Liver (tissue), 9 donors: ENCODE measurements around the gene CCSAP. TPM values are rescaled to one million over a fixed set of nuclear protein-coding genes. Genes with fewer than 3 reads are reported as not detected.

Experiments used
- DNase-seq: peaks from one replicate; pipeline ENCODE4 v3.0.0-alpha.2; 2017; ENCODE audit warnings: low spot score
- H3K27ac ChIP-seq, 2 donors: one replicate each; pipeline ENCODE4 v1.7.0; 2013; ENCODE audit warnings: inconsistent platforms in 2 of 2, low read length in 2 of 2, control low read depth in 1 of 2, low read depth in 1 of 2, mild to moderate bottlenecking in 1 of 2
- H3K27me3 ChIP-seq, 4 donors: one replicate each; pipeline versions ENCODE4 v1.6.1 to v1.7.0; 2013; ENCODE audit warnings: low read length in 3 of 4, inconsistent platforms in 1 of 4, mild to moderate bottlenecking in 1 of 4, moderate library complexity in 1 of 4; ENCODE audit not compliant: control insufficient read depth in 4 of 4, insufficient read depth in 4 of 4
- H3K36me3 ChIP-seq, 4 donors: one replicate each; pipeline versions ENCODE4 v1.6.1 to v1.7.0; 2013; ENCODE audit warnings: low read length in 3 of 4, mild to moderate bottlenecking in 3 of 4, low read depth in 1 of 4, moderate library complexity in 1 of 4; ENCODE audit not compliant: control insufficient read depth in 4 of 4, insufficient read depth in 3 of 4
- H3K4me1 ChIP-seq, 4 donors: one replicate each; pipeline versions ENCODE4 v1.6.1 to v1.7.0; 2013; ENCODE audit warnings: low read length in 3 of 4, mild to moderate bottlenecking in 3 of 4, moderate library complexity in 1 of 4; ENCODE audit not compliant: control insufficient read depth in 4 of 4, insufficient read depth in 4 of 4
- H3K4me3 ChIP-seq, 3 donors: one replicate each; pipeline versions ENCODE4 v1.6.1 to v1.7.0; 2013; ENCODE audit warnings: low read length in 3 of 3, control low read depth in 1 of 3, low read depth in 1 of 3, mild to moderate bottlenecking in 1 of 3
- H3K9ac ChIP-seq, 2 donors: one replicate each; pipeline ENCODE4 v1.7.0; 2013; ENCODE audit warnings: low read length in 2 of 2, mild to moderate bottlenecking in 2 of 2, moderate library complexity in 2 of 2, control low read depth in 1 of 2, low read depth in 1 of 2
- H3K9me3 ChIP-seq, 4 donors: one replicate each; pipeline versions ENCODE4 v1.6.1 to v1.7.0; 2013; ENCODE audit warnings: low read length in 3 of 4; ENCODE audit not compliant: control insufficient read depth in 4 of 4
- EGR1 ChIP-seq, 2 donors: IDR thresholded peaks; 2 replicates each; pipeline ENCODE4 v1.6.1; 2016 to 2018; ENCODE audit warnings: antibody characterized with exemption in 2 of 2, low read depth in 2 of 2
- FOXA1 ChIP-seq: IDR thresholded peaks from 2 replicates; pipeline ENCODE4 v1.6.1; 2016; ENCODE audit warnings: antibody characterized with exemption
- FOXA2 ChIP-seq: IDR thresholded peaks from 2 replicates; pipeline ENCODE4 v1.6.1; 2016; ENCODE audit warnings: antibody characterized with exemption
- GABPA ChIP-seq, 2 donors: IDR thresholded peaks in 1 of 2; conservative IDR thresholded peaks in 1 of 2; 2 replicates each; pipeline ENCODE4 v1.6.1; 2016; ENCODE audit warnings: antibody characterized with exemption in 2 of 2, mild to moderate bottlenecking in 1 of 2, moderate library complexity in 1 of 2
- HNF4A ChIP-seq, 2 donors: conservative IDR thresholded peaks; 2 replicates each; pipeline ENCODE4 v1.6.1; 2016; ENCODE audit warnings: antibody characterized with exemption in 2 of 2, mild to moderate bottlenecking in 2 of 2
- HNF4G ChIP-seq: IDR thresholded peaks from 2 replicates; pipeline ENCODE4 v1.6.1; 2016; ENCODE audit warnings: antibody characterized with exemption
- JUND ChIP-seq, 2 donors: IDR thresholded peaks; 2 replicates each; pipeline ENCODE4 v1.6.1; 2016; ENCODE audit warnings: antibody characterized with exemption in 2 of 2
- NR2F2 ChIP-seq: IDR thresholded peaks from 2 replicates; pipeline ENCODE4 v1.6.1; 2016; ENCODE audit warnings: antibody characterized with exemption
- RAD21 ChIP-seq, 2 donors: IDR thresholded peaks; 2 replicates each; pipeline ENCODE4 v1.6.1; 2016; ENCODE audit warnings: antibody characterized with exemption in 2 of 2, mild to moderate bottlenecking in 2 of 2
- RXRA ChIP-seq, 2 donors: IDR thresholded peaks; 2 replicates each; pipeline ENCODE4 v1.6.1; 2017 to 2018; ENCODE audit warnings: antibody characterized with exemption in 2 of 2, mild to moderate bottlenecking in 1 of 2
- TAF1 ChIP-seq: conservative IDR thresholded peaks from 2 replicates; pipeline ENCODE4 v1.6.1; 2016; ENCODE audit warnings: antibody characterized with exemption, mild to moderate bottlenecking
- YY1 ChIP-seq: IDR thresholded peaks from 2 replicates; pipeline ENCODE4 v1.6.1; 2016; ENCODE audit warnings: antibody characterized with exemption, mild to moderate bottlenecking
- WGBS: extraction: QIAGEN DNeasy Blood & Tissue Kit; methylation state at CpG from one replicate; pipeline ENCODE4 v1.1.7; 2013; 5-methylcytosine and 5-hydroxymethylcytosine counted together
- polyA plus RNA-seq, 2 donors: library from polyadenylated mRNA; stranded (reverse) in 1 of 2; unstranded in 1 of 2; fragments of 200-250 nt in 1 of 2; fragments of >200 nt in 1 of 2; fragmentation: Nextera tagmentation in 1 of 2; extraction: Ambion mirVana in 1 of 2; gene quantifications; one replicate each; pipeline versions ENCODE4 v1.2.1 to v1.2.3, GENCODE V29; 2013 to 2015
- total RNA-seq, 2 donors: library from RNA; depleted of rRNA; stranded (reverse); fragments of >200 nt; gene quantifications; one replicate each; pipeline ENCODE4 v1.2.3, GENCODE V29; 2014
- TF ChIP-seq, protein P1 (sequence below): IDR thresholded peaks from 2 replicates; pipeline ENCODE4 v1.6.1; 2016; ENCODE audit warnings: antibody characterized with exemption
- TF ChIP-seq, protein P2 (sequence below): IDR thresholded peaks from 2 replicates; pipeline ENCODE4 v1.6.1; 2016; ENCODE audit warnings: antibody characterized with exemption
- TF ChIP-seq, protein P3 (sequence below): IDR thresholded peaks from 2 replicates; pipeline ENCODE4 v1.6.1; 2016; ENCODE audit warnings: antibody characterized with exemption
- TF ChIP-seq, protein P4 (sequence below): fragments of 150-350 bp; IDR thresholded peaks from 2 replicates; pipeline ENCODE4 v1.5.1; 2017; ENCODE audit warnings: improper control_type of control experiment, low read depth, low read length; ENCODE audit not compliant: missing input control
- TF ChIP-seq, protein P5 (sequence below): IDR thresholded peaks from 2 replicates; pipeline ENCODE4 v1.6.1; 2016; ENCODE audit warnings: antibody characterized with exemption, mild to moderate bottlenecking
- donor health status: healthy.
- donor health status: healthy.
- donor health status: healthy.
- donor health status: healthy.
- donor health status: healthy.

The CCSAP gene
- total and polyA plus RNA-seq, 4 donors = 0.77 to 4.6 (median 1.7) TPM

DNA sequence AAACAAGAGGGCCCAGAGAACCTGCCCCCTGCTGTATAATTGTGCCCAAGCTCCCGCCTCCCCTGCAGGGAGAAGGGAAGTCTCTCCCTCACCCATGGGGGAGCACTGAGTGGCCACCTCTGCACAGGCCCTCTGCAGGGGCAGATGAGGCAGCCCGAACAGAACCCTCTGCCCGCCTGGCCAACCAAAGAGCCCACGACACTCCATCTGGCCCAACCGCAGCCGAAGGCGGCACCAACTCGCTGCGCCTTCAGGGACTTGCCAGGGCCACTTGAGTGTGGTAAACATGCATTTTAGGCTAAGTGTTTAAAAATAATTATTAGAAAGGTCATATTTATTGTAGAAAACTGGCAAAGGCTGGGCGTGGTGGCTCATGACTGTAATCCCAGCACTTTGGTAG lies 34.6 kb upstream of the CCSAP start:
- no peak overlapping the region for H3K27ac ChIP-seq
- H3K4me3 ChIP-seq = no peak overlapping the region
- no peak for DNase-seq
- no peak overlapping the region for H3K9ac ChIP-seq
- H3K9me3 ChIP-seq = no peaks in the 10 kb centered on the region
- no peaks in the 10 kb centered on the region for H3K36me3 ChIP-seq
- H3K27me3 ChIP-seq = no peaks in the 10 kb centered on the region
- no peaks in the 10 kb centered on the region for H3K4me1 ChIP-seq
- WGBS = 97% methylated on average over 10 of the region's 10 CpGs
- no peak for TF ChIP-seq RAD21 (IDR thresholded peaks at IDR 0.05)
- no peak for TF ChIP-seq RXRA (IDR thresholded peaks at IDR 0.05)
- TF ChIP-seq HNF4G = no peak
- TF ChIP-seq FOXA1 = no peak

DNA sequence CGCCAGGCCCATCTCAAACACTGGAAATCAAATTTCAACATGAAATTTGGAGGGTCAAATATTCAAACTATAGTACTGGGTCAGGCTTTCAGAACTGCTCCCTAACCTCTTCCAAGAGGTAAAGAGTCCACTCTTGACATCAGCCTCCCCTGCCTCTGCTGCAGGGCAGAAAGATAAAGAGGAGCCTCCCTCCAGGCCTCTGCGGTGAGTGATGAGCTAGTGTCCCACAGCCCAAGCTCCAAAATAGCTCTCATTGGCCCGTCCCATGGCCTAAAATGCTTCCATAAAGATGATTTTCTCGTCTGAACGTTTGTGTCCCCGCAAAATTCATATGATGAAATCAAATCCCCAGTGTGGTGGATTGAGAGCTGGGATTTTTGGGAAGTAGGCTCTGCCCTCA lies 33.7 kb upstream of the CCSAP start:
- no peak overlapping the region for H3K27ac ChIP-seq

More for the DNA sequence above, 33.7 kb upstream of the CCSAP start:
- no peak for DNase-seq
- TF ChIP-seq EGR1 (IDR thresholded peaks at IDR 0.05; ENCODE audit: low read depth in 2 of 2) (no peak), HNF4A (conservative IDR thresholded peaks at IDR 0.05) (no peak), FOXA2 (no peak), RAD21 (IDR thresholded peaks at IDR 0.05) (no peak), RXRA (IDR thresholded peaks at IDR 0.05) (no peak), YY1 (no peak), NR2F2 (no peak), TAF1 (no peak), FOXA1 (no peak), GABPA (IDR thresholded peaks at IDR 0.05 in 1 of 2, conservative IDR thresholded peaks at IDR 0.05 in 1 of 2) (no peak), JUND (IDR thresholded peaks at IDR 0.05) (no peak)
- TF ChIP-seq, protein P1, sequence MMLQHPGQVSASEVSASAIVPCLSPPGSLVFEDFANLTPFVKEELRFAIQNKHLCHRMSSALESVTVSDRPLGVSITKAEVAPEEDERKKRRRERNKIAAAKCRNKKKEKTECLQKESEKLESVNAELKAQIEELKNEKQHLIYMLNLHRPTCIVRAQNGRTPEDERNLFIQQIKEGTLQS = no peak
- TF ChIP-seq, protein P2, sequence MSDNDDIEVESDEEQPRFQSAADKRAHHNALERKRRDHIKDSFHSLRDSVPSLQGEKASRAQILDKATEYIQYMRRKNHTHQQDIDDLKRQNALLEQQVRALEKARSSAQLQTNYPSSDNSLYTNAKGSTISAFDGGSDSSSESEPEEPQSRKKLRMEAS = no peak
- TF ChIP-seq, protein P3, sequence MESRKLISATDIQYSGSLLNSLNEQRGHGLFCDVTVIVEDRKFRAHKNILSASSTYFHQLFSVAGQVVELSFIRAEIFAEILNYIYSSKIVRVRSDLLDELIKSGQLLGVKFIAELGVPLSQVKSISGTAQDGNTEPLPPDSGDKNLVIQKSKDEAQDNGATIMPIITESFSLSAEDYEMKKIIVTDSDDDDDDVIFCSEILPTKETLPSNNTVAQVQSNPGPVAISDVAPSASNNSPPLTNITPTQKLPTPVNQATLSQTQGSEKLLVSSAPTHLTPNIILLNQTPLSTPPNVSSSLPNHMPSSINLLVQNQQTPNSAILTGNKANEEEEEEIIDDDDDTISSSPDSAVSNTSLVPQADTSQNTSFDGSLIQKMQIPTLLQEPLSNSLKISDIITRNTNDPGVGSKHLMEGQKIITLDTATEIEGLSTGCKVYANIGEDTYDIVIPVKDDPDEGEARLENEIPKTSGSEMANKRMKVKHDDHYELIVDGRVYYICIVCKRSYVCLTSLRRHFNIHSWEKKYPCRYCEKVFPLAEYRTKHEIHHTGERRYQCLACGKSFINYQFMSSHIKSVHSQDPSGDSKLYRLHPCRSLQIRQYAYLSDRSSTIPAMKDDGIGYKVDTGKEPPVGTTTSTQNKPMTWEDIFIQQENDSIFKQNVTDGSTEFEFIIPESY = no peak
- TF ChIP-seq, protein P4, sequence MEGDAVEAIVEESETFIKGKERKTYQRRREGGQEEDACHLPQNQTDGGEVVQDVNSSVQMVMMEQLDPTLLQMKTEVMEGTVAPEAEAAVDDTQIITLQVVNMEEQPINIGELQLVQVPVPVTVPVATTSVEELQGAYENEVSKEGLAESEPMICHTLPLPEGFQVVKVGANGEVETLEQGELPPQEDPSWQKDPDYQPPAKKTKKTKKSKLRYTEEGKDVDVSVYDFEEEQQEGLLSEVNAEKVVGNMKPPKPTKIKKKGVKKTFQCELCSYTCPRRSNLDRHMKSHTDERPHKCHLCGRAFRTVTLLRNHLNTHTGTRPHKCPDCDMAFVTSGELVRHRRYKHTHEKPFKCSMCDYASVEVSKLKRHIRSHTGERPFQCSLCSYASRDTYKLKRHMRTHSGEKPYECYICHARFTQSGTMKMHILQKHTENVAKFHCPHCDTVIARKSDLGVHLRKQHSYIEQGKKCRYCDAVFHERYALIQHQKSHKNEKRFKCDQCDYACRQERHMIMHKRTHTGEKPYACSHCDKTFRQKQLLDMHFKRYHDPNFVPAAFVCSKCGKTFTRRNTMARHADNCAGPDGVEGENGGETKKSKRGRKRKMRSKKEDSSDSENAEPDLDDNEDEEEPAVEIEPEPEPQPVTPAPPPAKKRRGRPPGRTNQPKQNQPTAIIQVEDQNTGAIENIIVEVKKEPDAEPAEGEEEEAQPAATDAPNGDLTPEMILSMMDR = no peak
- TF ChIP-seq, protein P5, sequence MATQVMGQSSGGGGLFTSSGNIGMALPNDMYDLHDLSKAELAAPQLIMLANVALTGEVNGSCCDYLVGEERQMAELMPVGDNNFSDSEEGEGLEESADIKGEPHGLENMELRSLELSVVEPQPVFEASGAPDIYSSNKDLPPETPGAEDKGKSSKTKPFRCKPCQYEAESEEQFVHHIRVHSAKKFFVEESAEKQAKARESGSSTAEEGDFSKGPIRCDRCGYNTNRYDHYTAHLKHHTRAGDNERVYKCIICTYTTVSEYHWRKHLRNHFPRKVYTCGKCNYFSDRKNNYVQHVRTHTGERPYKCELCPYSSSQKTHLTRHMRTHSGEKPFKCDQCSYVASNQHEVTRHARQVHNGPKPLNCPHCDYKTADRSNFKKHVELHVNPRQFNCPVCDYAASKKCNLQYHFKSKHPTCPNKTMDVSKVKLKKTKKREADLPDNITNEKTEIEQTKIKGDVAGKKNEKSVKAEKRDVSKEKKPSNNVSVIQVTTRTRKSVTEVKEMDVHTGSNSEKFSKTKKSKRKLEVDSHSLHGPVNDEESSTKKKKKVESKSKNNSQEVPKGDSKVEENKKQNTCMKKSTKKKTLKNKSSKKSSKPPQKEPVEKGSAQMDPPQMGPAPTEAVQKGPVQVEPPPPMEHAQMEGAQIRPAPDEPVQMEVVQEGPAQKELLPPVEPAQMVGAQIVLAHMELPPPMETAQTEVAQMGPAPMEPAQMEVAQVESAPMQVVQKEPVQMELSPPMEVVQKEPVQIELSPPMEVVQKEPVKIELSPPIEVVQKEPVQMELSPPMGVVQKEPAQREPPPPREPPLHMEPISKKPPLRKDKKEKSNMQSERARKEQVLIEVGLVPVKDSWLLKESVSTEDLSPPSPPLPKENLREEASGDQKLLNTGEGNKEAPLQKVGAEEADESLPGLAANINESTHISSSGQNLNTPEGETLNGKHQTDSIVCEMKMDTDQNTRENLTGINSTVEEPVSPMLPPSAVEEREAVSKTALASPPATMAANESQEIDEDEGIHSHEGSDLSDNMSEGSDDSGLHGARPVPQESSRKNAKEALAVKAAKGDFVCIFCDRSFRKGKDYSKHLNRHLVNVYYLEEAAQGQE = no peak
- no peaks in the 10 kb centered on the region for H3K4me1 ChIP-seq
- no peak overlapping the region for H3K9ac ChIP-seq
- H3K9me3 ChIP-seq = no peaks in the 10 kb centered on the region
- H3K36me3 ChIP-seq = no peaks in the 10 kb centered on the region
- H3K27me3 ChIP-seq = no peaks in the 10 kb centered on the region
- no peak overlapping the region for H3K4me3 ChIP-seq
- WGBS = 88% methylated on average over 6 of the region's 6 CpGs
